DND-41 (cell line): ENCODE results near the gene THOC5.
"Not testable (repeated sequence)": the region's sequence is repeated elsewhere in the genome, so short reads cannot be mapped to it uniquely, and the experiment has no call there.

Source experiments
- ATAC-seq: fragments of 200-7000 bp; cut with Tn5 transposase; 3 replicates; pipeline ENCODE4 v1.9.1; 2021; ENCODE audit warnings: low read depth; ENCODE audit not compliant: insufficient read depth
- DNase-seq: peaks from one replicate; pipeline ENCODE4 v3.0.0-alpha.2; 2020
- H2AFZ ChIP-seq: 2 replicates; pipeline ENCODE4 v1.6.0; 2012; ENCODE audit warnings: low read depth, low read length
- H3K27ac ChIP-seq: 2 replicates; pipeline ENCODE4 v1.5.1; 2012; ENCODE audit warnings: low read length, inconsistent platforms
- H3K27me3 ChIP-seq: fragments of 200-600 bp; sonication (generic); 2 replicates; pipeline ENCODE4 v1.6.0; 2012; ENCODE audit warnings: low read length, mild to moderate bottlenecking, inconsistent platforms; ENCODE audit not compliant: insufficient read depth, poor library complexity
- H3K36me3 ChIP-seq: 2 replicates; pipeline ENCODE4 v1.5.1; 2012; ENCODE audit warnings: low read length, inconsistent platforms; ENCODE audit not compliant: insufficient read depth
- H3K4me1 ChIP-seq: 2 replicates; pipeline ENCODE4 v1.5.1; 2012; ENCODE audit warnings: mild to moderate bottlenecking, low read length; ENCODE audit not compliant: insufficient read depth
- H3K4me2 ChIP-seq: 2 replicates; pipeline ENCODE4 v1.6.0; 2012; ENCODE audit warnings: mild to moderate bottlenecking, moderate library complexity, low read length, inconsistent platforms; ENCODE audit not compliant: insufficient read depth
- H3K4me3 ChIP-seq, 2 experiments: fragments of 200-600 bp in 1 of 2; shearing (Covaris generic) in 1 of 2; 2 replicates each; pipeline ENCODE4 v1.5.1; 2012 to 2016; ENCODE audit warnings: inconsistent platforms in 2 of 2, low read length in 2 of 2, mild to moderate bottlenecking in 2 of 2, low read depth in 1 of 2, moderate library complexity in 1 of 2
- H3K79me2 ChIP-seq: 2 replicates; pipeline ENCODE4 v1.6.0; 2012; ENCODE audit warnings: low read length, inconsistent platforms; ENCODE audit not compliant: insufficient read depth
- H3K9ac ChIP-seq: 2 replicates; pipeline ENCODE4 v1.6.0; 2012; ENCODE audit warnings: low read depth, mild to moderate bottlenecking, inconsistent platforms, low read length, moderate library complexity
- H3K9me3 ChIP-seq: 2 replicates; pipeline ENCODE4 v1.5.1; 2012; ENCODE audit warnings: low read length, moderate library complexity, mild to moderate bottlenecking, inconsistent platforms; ENCODE audit not compliant: insufficient read depth, severe bottlenecking
- H4K20me1 ChIP-seq: 2 replicates; pipeline ENCODE4 v1.6.0; 2012; ENCODE audit warnings: low read length; ENCODE audit not compliant: insufficient read depth
- CTCF ChIP-seq: IDR thresholded peaks from 2 replicates; pipeline ENCODE4 v1.5.1; 2012; ENCODE audit warnings: borderline replicate concordance, low read length, moderate library complexity, mild to moderate bottlenecking; ENCODE audit not compliant: poor library complexity, severe bottlenecking; ENCODE audit errors: extremely low read depth
- EZH2 ChIP-seq: IDR thresholded peaks from 3 replicates; pipeline ENCODE4 v1.6.1; 2012; ENCODE audit warnings: borderline replicate concordance, low read depth, mild to moderate bottlenecking, moderate library complexity, low read length, inconsistent platforms; ENCODE audit not compliant: severe bottlenecking

Gene THOC5

DNA sequence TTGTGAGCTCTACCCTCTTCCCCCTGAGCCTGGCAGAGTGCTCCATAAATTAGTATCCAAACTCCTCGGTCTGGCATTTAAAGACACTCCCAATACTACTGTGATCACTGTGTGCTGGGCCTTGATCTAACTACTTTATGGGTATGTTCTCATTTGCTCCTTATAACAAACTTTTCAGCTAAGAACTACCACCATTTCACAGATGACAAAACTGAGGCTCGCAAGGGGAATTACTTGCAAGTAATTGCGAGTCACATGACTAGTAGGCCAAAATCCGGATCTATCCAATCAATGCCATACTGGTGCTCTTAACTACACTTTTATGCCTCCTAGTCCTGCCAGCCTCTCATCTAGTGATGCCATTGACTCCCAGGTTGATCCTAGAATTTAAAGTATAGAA is 3.6 kb downstream of the THOC5 start:
- Histone ChIP-seq H2AFZ (no peak overlapping the region), H3K9ac (no peak overlapping the region), H3K4me3 (no peak overlapping the region), H4K20me1 (peaks cover 4% of the 10 kb centered on the region; the same call in 1 of the 2 replicates), H3K27me3 (no peaks in the 10 kb centered on the region), H3K4me2 (no peak overlapping the region), H3K36me3 (peaks cover 51% of the 10 kb centered on the region), H3K27ac (no peak overlapping the region), H3K79me2 (peaks cover 40% of the 10 kb centered on the region), H3K9me3 (no peaks in the 10 kb centered on the region), H3K4me1 (peaks cover 19% of the 10 kb centered on the region)
- no peak for ATAC-seq
- TF ChIP-seq EZH2 (no peak), CTCF (no peak)
- DNase-seq = no peak

DNA sequence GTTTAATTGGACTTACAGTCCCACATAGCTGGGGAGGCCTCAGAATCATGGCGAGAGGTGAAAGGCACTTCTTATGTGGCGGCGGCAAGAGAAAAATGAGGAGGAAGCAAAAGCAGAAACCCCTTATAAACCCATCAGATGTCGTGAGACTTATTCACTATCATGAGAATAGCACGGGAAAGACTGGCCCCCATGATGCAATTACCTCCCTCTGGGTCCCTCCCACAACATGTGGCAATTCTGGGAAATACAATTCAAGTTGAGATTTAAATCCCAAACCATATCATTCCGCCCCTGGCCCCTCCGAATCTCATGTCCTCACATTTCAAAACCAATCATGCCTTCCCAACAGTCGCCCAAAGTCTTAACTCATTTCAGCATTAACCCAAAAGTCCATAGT is 8.5 kb downstream of the THOC5 start:
- H3K27me3 ChIP-seq, H3K9ac ChIP-seq, H2AFZ ChIP-seq, H3K4me2 ChIP-seq, H3K9me3 ChIP-seq, H3K4me3 ChIP-seq, H4K20me1 ChIP-seq, DNase-seq, ATAC-seq, H3K79me2 ChIP-seq, H3K4me1 ChIP-seq, H3K27ac ChIP-seq: not testable (repeated sequence)
- peaks cover 83% of the 10 kb centered on the region for H3K36me3 ChIP-seq

DNA sequence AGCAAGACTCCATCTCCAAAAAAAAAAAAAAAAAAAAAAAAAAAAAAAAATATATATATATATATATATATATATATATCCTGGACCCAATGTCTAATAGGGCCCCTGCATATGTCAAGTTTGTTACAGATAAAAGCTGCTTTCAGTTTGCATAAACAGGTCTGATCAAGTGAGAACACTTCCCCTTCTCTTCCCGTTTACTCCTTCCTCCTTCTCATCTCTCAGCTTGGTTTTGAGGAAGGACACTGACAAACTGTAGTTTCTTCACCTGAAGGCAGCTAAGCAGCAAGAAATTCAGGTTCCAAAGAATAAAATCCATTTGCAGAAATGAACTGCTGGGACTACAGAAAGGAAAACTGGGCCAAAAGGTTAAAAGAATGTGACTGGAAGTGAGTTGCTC is 11.7 kb downstream of the THOC5 start:
- Histone ChIP-seq H2AFZ (no peak overlapping the region), H3K79me2 (no peaks in the 10 kb centered on the region), H3K4me2 (no peak overlapping the region), H3K27ac (no peak overlapping the region), H3K9ac (no peak overlapping the region), H3K9me3 (no peaks in the 10 kb centered on the region), H3K4me3 (no peak overlapping the region), H3K4me1 (no peaks in the 10 kb centered on the region), H3K36me3 (peaks cover 83% of the 10 kb centered on the region), H4K20me1 (peaks cover 4% of the 10 kb centered on the region; the same call in 1 of the 2 replicates), H3K27me3 (no peaks in the 10 kb centered on the region)
- no peak for TF ChIP-seq CTCF
- no peak for TF ChIP-seq EZH2
- ATAC-seq (no peak), DNase-seq (no peak)

DNA sequence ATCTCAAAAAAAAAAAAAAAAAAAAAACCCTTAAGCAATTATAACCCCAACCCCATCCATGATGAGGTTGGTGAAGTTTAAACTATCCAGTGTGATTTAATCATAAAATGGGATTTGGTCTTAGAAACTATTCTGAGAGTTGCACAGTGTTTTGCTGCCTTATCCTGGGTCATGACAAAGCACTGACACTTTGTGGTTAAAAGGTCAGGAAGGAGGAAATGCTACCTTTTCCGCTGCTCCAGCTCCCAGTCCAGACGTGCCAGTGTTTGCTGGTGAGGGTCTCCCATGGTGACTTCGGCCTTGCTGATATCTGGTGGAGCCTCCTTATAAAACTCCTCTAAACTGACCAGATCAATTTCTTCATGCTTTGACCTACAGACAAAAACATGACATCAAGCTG is 14.5 kb downstream of the THOC5 start:
- Histone ChIP-seq H3K4me2 (no peak overlapping the region), H3K4me3 (no peak overlapping the region), H3K4me1 (no peaks in the 10 kb centered on the region), H3K9me3 (no peaks in the 10 kb centered on the region), H3K36me3 (peaks cover 87% of the 10 kb centered on the region), H3K27me3 (no peaks in the 10 kb centered on the region), H4K20me1 (no peaks in the 10 kb centered on the region), H3K27ac (no peak overlapping the region), H3K79me2 (no peaks in the 10 kb centered on the region), H2AFZ (no peak overlapping the region), H3K9ac (no peak overlapping the region)
- TF ChIP-seq CTCF (no peak), EZH2 (no peak)
- ATAC-seq (no peak), DNase-seq (no peak)
